AG04450 (cell line): ENCODE measurements around the gene OTOG. TPM values are rescaled to one million over a fixed set of nuclear protein-coding genes. Genes with fewer than 3 reads are reported as not detected.

Experiments
- CTCF ChIA-PET: fragments of 300-600, 350-600 bp; formaldehyde crosslinking; extraction: SDS; loops from one replicate; lab custom pipeline; 2022; ENCODE audit warnings: antibody characterized with exemption, inconsistent platforms; lab: Charles Lee
- POLR2A ChIA-PET: fragments of 350-600 bp; formaldehyde crosslinking; extraction: SDS; loops from one replicate; lab custom pipeline; 2021; ENCODE audit warnings: antibody characterized with exemption, inconsistent platforms; lab: Yijun Ruan, JAX
- DNase-seq: peaks from one replicate; pipeline ENCODE4 v3.0.0-alpha.2; 2011; ENCODE audit warnings: low read depth, low spot score
- H3K27ac ChIP-seq: one replicate; pipeline ENCODE4 v1.5.1; 2012; ENCODE audit warnings: low read depth, low read length, control low read depth
- H3K27me3 ChIP-seq: one replicate; pipeline ENCODE4 v1.6.0; 2012; ENCODE audit warnings: low read length; ENCODE audit not compliant: control insufficient read depth, insufficient read depth
- H3K4me3 ChIP-seq: 2 replicates; pipeline ENCODE4 v1.5.1; 2011; ENCODE audit warnings: mild to moderate bottlenecking, low read depth, low read length, control low read depth
- H3K9me3 ChIP-seq: 2 replicates; pipeline ENCODE4 v1.5.1; 2012; ENCODE audit warnings: low read length; ENCODE audit not compliant: control insufficient read depth, insufficient read depth
- CTCF ChIP-seq: IDR thresholded peaks from 2 replicates; pipeline ENCODE4 v1.5.1; 2011; ENCODE audit warnings: low read depth, low read length, control low read depth, inconsistent platforms
- polyA plus RNA-seq: library from polyadenylated mRNA; depleted of rRNA; stranded (reverse); fragments of >200 nt; gene quantifications from 2 replicates; pipeline ENCODE4 v1.2.3, GENCODE V29; 2011

Gene OTOG
- polyA plus RNA-seq, 1 experiment = not detected

DNA sequence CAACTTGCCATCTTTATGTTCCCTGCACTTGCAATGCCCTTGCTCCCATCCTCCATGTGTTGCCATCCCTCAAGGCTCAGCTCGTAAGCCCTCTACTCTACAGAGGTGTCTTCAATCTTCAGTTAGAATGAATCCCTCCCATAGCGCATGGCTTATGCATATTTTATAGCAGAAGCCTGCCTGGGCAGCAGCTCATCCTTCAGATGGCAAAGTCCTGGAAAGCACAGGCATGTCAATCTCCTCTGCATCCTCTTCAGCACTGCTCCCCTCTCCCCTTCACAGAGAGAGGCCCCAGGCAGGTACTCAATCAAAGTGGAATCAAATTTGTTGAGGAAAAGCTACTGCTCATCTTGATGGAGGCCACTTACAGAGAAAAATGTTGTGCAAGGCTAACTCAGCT, 39.3 kb upstream of the OTOG start:
- POLR2A ChIA-PET = no interaction called here
- Histone ChIP-seq H3K4me3 (no peak overlapping the region), H3K27me3 (peaks cover 5% of the 10 kb centered on the region), H3K9me3 (no peaks in the 10 kb centered on the region), H3K27ac (no peak overlapping the region)
- no peak for TF ChIP-seq CTCF
- CTCF ChIA-PET = interaction anchor here (0.8 to 3.3 kb wide), 5 partner anchors 9 to 445 kb away, joined by 3 to 16 read pairs (median 4); no protein-coding TSS in a partner anchor
- DNase-seq = no peak

DNA sequence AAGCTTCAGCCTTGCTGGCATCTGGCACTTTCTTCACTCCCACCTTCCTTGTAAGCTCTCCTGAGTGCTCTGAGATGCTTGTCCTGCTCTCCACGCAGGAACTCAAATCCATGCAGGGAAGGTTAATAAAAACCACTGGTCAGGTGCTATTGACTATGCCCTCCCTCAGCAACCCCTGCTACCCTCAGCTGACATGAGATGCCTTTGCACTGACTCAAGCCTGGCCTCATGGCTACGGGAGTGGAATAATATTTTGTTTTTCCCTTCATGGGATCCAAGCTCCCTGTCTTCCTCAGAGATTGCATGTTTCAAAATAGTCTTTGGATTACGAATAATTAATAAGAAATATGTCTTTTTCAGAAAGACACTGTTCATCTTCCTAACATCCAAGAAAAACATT, 38.8 kb upstream of the OTOG start:
- no peak overlapping the region for H3K27ac ChIP-seq
- DNase-seq = no peak
- no peaks in the 10 kb centered on the region for H3K9me3 ChIP-seq
- TF ChIP-seq CTCF = no peak
- ChIA-PET CTCF (interaction anchor here (0.9 to 3.3 kb wide), 4 partner anchors 9 to 445 kb away, joined by 3 to 16 read pairs (median 4); no protein-coding TSS in a partner anchor), POLR2A (no interaction called here)
- H3K27me3 ChIP-seq = peaks cover 5% of the 10 kb centered on the region
- H3K4me3 ChIP-seq = no peak overlapping the region

DNA sequence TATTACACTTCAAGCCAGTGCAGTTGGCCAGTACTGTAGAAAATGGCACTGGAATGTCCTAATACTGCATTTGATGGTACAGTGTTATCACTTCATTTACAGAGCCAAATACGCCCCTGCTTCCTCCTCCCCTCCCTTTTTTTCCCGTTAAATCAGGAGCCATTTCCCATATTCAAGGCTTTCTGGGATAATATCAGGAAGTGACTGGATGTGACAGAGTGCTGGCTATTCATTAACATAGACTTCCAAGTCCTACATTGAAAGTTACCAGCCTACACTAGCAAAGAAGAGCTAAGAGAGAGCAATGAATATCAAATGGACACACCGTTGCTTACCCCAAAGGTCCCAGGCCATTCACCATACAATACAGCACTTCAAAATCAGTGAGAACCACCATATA, 38.3 kb upstream of the OTOG start:
- H3K4me3 ChIP-seq = no peak overlapping the region
- H3K27me3 ChIP-seq = peaks cover 7% of the 10 kb centered on the region
- CTCF ChIA-PET = interaction anchor here (1.1 to 3.3 kb wide), 2 partner anchors 10 to 125 kb away, joined by 3 to 16 read pairs; no protein-coding TSS in a partner anchor
- no peak for TF ChIP-seq CTCF
- DNase-seq = no peak
- POLR2A ChIA-PET = no interaction called here
- H3K9me3 ChIP-seq = no peaks in the 10 kb centered on the region
- H3K27ac ChIP-seq = no peak overlapping the region

GRCh38 chr11:17510507-17511206, 36.4 kb upstream of the OTOG start:
- Histone ChIP-seq H3K27me3 (peaks cover 7% of the 10 kb centered on the region), H3K4me3 (no peak overlapping the region), H3K9me3 (no peaks in the 10 kb centered on the region), H3K27ac (no peak overlapping the region)
- no peak for TF ChIP-seq CTCF
- CTCF ChIA-PET = interaction anchor here (1.3 kb wide), 1 partner anchor 127 kb away, joined by 5 read pairs; no protein-coding TSS in a partner anchor
- no peak for DNase-seq
- POLR2A ChIA-PET = no interaction called here

DNA sequence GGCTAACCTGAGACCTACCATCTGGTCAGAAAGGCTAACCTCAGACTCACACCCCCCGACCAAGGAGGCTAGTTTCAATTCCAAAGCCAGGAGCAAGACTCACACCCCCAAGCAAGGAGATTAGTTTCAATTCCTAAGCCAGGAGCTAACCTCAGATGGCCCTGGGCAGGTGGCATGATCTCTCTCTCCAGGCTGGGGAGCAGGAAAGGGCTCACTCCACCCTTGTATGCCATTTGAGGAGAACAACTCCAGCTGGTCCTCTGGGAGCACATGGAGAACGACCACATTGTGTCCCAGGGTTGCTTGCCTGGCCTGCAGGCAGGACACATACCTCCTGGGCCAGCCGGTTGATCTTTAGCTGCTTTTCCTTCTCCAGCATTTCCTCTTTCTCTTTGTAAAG, 35.5 kb upstream of the OTOG start:
- DNase-seq = no peak
- H3K27ac ChIP-seq = no peak overlapping the region
- peaks cover 7% of the 10 kb centered on the region for H3K27me3 ChIP-seq
- no peak for TF ChIP-seq CTCF
- ChIA-PET POLR2A (no interaction called here), CTCF (interaction anchor here (1.3 to 3.3 kb wide), 2 partner anchors 16 to 128 kb away, joined by 5 to 16 read pairs; no protein-coding TSS in a partner anchor)
- H3K9me3 ChIP-seq = no peaks in the 10 kb centered on the region
- H3K4me3 ChIP-seq = no peak overlapping the region
